Forelimb muscle (tissue), 1 donor: ENCODE data around the gene ZNF594. TPM values are rescaled to one million over a fixed set of nuclear protein-coding genes. Genes with fewer than 3 reads are reported as not detected.
"Not testable (repeated sequence)": the region's sequence is repeated elsewhere in the genome, so short reads cannot be mapped to it uniquely, and the experiment has no call there.

Source experiments
- DNase-seq: peaks from one replicate; pipeline ENCODE4 v3.0.0-alpha.2; 2013; ENCODE audit warnings: low read depth
- polyA plus RNA-seq: library from polyadenylated mRNA; unstranded; fragments of 120-200 nt; gene quantifications from one replicate; pipeline ENCODE4 v1.2.1, GENCODE V29; 2013; ENCODE audit not compliant: insufficient read length

The ZNF594 gene
- polyA plus RNA-seq, result 11.2 TPM

DNA sequence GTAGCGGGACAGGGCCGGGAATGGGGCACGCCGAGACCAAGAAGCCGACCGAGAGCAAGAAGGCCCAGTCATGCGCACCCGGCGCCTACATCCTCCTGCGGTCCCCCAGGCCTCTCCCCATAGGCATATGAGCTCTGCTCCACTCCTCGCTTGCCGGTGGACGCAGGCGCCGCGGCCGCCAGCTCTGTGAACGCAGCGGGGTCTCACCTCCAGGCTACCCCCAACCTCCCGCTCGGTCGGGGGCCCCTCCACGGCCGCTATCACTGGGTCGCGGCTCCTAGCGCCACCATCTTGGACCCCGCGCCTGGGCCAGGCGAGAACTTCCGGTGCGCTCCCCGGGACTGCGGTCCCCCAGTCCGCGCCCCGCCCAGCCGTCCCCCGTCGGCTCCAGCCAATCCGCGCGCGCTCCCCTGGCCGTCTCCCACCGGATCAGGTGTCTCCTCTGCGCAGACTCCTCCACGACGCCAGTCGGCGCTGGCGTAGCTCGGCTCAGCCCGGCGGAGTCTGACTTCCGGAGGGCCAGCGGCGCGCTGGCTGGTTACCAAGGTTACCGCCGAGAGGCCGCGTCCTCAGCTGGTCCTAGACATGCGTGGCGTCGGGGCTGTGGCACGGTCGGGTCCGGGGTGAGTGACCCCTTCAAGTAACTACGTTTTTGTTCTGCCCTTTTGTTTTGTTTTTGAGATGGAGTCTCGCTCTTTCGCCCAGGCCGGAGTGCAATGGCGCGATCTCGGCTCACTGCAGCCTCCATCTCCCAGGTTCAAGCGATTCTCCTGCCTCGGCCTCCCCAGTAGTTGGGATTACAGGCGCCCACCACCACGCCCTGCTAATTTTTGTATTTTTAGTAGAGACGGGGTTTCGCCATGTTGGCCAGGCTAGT, at the start of gene ZNF594:
TSS of gene ZNF594 (minus strand) at position 328 of the 877 bp plus-strand sequence. CDS start 7,612 bp downstream, outside the sequence.
- DNase-seq, result peak; percentile 91

DNA sequence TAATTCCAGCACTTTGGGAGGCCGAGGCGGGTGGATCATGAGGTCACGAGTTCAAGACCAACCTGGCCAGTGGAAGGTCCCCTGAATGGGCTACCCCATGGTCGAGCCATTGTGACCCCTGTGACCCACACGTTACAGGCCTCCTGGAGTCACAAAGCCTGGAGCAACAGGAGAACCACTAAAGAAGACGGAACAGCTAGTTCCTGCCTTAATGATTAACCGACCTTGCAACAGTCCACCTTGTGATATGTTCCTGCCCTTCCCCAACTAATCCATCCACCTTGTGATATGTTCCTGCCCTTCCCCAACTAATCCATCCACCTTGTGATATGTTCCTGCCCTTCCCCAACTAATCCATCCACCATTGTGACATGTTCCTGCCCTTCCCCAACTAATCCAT, 48.1 kb upstream of the ZNF594 start:
- not testable (repeated sequence) for DNase-seq

- DNase-seq, result no peak
Measured at GRCh38 chr17:5238333-5238732, 46.7 kb upstream of the ZNF594 start.

DNA sequence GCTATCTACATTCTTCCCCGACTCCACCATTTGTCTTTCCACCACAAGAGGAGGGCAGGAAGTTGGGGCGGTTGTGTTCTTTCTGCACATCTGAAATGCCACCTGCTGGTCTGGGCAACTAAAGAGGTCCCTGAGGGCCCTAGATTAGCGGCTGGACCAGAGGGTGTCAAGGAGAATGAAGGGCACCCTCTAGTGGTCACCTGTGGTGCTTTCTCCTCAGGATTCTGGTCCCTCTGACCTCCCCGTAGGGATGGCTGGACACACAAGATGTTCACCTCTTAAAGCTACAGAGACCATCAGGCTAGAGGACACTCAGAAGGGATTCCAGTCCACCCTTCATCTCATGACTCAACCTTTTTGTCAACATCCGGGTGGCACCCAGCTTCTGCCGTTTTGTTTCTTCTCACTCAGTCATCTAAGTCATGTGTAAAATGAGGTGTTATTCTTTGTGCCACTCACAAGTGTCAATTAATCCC, 45.9 kb upstream of the ZNF594 start:
- no peak for DNase-seq

DNA sequence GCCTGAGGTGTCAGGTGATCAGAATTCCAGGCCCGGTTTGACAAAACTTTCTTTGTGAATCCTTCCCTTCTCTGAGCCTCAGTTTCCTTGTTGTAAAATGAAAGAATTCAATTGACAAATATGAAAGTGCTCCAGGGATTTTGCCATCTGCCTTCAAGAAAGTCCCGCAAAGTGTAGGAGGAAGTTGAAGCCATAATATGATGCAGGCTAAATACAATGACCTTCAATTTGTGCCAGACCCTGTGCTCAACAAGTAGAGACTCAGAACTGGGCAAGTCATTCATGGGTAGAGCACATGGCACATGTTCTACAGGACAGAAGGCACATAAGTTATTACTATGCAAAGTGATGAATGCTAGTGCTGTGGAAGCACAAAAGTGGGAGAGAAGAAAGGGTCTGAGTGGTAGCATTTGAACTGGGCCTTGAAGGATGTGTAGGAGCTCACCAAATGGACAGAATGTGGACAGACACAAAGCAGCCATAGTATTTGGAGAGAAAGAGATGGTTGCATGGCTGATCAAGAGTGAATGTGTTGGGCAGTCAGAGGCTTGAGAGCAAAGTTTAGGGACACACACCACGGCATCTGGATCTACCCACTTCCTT, 45.4 kb upstream of the ZNF594 start:
- DNase-seq, result no peak

GRCh38 chr17:5234645-5235576, 43.2 kb upstream of the ZNF594 start, which contains the start of gene SCIMP:
TSS of gene SCIMP (minus strand) at chr17:5234860. CDS start at chr17:5234755, 105 bp downstream.
- no peak for DNase-seq

- not testable (repeated sequence) for DNase-seq
Measured at GRCh38 chr17:5233492-5233891, 41.8 kb upstream of the ZNF594 start.

DNA sequence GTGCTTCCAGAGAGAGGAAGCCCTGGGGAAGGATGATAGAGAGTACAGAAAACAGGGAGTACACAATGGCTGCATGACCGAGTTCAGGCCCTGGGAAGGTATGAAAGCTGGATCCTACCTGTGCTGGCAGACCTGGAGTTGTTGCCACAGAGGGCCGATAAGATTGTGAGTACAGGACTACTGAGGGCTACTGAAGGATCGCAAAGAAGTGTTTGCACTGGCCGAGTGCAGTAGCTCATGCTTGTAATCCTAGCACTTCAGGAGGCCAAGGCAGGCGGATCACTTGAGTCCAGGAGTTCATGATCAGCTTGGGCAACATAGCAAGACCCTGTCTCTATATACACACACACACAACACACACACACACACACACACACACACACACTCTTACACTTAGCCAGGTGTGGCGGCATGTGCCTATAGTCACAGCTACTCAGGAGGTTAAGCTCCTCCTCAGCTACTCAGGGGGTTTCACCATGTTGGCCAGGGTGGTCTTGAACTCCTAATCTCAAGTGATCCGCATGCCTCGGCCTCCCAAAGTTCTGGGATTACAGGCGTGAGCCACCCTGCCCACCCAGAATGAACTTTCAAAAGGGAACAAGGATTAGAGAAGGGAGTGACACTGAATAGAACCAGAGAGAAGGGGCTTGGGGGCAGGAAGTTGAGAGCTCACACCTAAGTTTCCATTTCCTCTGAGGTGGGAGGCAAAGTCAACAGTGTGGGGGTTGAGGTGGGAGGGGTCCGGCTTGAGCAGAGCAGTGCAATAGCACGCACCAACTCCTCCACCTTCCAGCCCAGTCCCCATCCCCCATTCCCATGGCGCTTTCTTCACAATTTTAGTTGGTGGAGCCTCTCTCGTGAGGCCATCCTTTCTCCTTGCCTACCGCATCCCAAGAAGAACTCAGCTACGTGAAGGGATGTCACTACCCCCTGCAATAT, 35.5 kb upstream of the ZNF594 start:
- DNase-seq, result no peak

- DNase-seq, result no peak
Measured at GRCh38 chr17:5225668-5226457, 34.2 kb upstream of the ZNF594 start.

- not testable (repeated sequence) for DNase-seq
Measured at GRCh38 chr17:5221912-5222311, 30.2 kb upstream of the ZNF594 start.

- DNase-seq, result no peak
Measured at GRCh38 chr17:5220074-5220473, 28.4 kb upstream of the ZNF594 start.

GRCh38 chr17:5219536-5219935, 27.9 kb upstream of the ZNF594 start:
- no peak for DNase-seq

DNA sequence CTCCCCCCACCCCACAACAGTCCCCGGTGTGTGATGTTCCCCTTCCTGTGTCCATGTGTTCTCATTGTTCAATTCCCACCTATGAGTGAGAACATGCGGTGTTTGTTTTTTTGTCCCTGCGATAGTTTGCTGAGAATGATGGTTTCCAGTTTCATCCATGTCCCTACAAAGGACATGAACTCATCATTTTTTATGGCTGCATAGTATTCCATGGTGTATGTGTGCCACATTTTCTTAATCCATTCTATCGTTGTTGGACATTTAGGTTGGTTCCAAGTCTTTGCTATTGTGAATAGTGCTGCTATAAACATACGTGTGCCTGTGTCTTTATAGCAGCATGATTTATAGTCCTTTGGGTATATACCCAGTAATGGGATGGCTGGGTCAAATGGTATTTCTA, 25.9 kb upstream of the ZNF594 start:
- not testable (repeated sequence) for DNase-seq

DNA sequence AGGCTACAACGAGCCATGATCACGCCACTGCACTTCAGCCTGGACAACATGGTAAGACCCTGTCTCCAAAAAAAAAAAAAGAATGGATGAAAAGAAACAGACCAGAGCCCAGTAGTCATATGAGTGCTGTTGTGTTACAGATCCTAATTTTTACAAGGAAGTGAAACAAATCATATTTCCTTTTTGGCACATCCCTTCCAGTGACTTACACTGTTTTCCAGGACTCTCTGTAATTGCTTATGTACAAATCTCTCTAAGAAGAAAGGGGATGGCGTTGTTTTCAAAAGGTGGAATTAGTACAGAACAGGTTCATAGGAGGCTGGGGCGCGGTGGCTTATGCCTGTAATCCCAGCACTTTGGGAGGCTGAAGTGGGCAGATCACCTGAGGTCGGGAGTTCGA, 19.8 kb upstream of the ZNF594 start:
- no peak for DNase-seq

GRCh38 chr17:5210614-5211252, 19.1 kb upstream of the ZNF594 start:
- DNase-seq, result no peak

DNA sequence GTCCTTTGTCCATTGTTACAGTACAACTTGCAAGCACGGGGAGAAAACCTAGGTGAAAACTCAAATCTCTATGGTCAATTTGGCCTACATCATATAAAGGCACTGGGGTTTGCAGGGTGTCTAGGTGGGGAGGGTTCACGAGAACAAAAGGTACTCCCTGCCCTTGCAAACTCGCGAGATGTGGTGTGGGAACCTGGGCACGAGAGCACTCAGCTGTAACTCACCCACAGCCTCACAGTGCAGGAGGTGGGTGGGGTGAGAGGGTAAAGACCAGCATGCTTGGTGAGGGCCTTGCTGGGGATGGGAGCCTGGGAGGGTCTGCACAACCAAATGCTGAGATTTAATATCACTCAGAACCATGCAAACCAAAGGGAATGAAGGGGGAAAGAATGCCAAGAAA, 18.4 kb upstream of the ZNF594 start:
- no peak for DNase-seq

GRCh38 chr17:5209396-5209795, 17.7 kb upstream of the ZNF594 start:
- no peak for DNase-seq

GRCh38 chr17:5203908-5204294, 12.2 kb upstream of the ZNF594 start:
- no peak for DNase-seq

- DNase-seq, result no peak
Measured at GRCh38 chr17:5203178-5203907, 11.7 kb upstream of the ZNF594 start.
